Hepatocyte (in vitro differentiated cells): ENCODE measurements around the gene PLRG1. TPM values are rescaled to one million over a fixed set of nuclear protein-coding genes. Genes with fewer than 3 reads are reported as not detected.

ENCODE experiments used
- DNase-seq: peaks from one replicate; pipeline ENCODE4 v3.0.0-alpha.2; 2016; ENCODE audit warnings: low spot score
- H2AFZ ChIP-seq: fragments of 200-600 bp; sonication (generic); 2 replicates; pipeline ENCODE4 v1.6.0; 2016; ENCODE audit warnings: antibody characterized with exemption, mild to moderate bottlenecking
- H3K27ac ChIP-seq: fragments of 200-600 bp; sonication (generic); 2 replicates; pipeline ENCODE4 v1.5.1; 2016; ENCODE audit warnings: mild to moderate bottlenecking
- H3K27me3 ChIP-seq: fragments of 200-600 bp; sonication (generic); 2 replicates; pipeline ENCODE4 v1.6.1; 2016
- H3K36me3 ChIP-seq: fragments of 200-600 bp; sonication (generic); replicated peaks from 2 replicates; pipeline ENCODE4 v1.5.1; 2016; ENCODE audit warnings: low read depth; ENCODE audit not compliant: insufficient read depth
- H3K4me1 ChIP-seq: fragments of 200-600 bp; sonication (generic); 2 replicates; pipeline ENCODE4 v1.5.1; 2016; ENCODE audit warnings: mild to moderate bottlenecking, moderate library complexity; ENCODE audit not compliant: insufficient read depth
- H3K4me2 ChIP-seq: fragments of 200-600 bp; sonication (generic); 2 replicates; pipeline ENCODE4 v1.6.0; 2016
- H3K4me3 ChIP-seq: fragments of 200-600 bp; sonication (generic); 2 replicates; pipeline ENCODE4 v1.5.1; 2016; ENCODE audit warnings: mild to moderate bottlenecking
- H3K79me2 ChIP-seq: fragments of 200-600 bp; sonication (generic); 2 replicates; pipeline ENCODE4 v1.6.0; 2017; ENCODE audit warnings: mild to moderate bottlenecking
- H3K9me2 ChIP-seq: fragments of 200-600 bp; sonication (generic); replicated peaks from 2 replicates; pipeline ENCODE4 v1.6.0; 2017; ENCODE audit warnings: mild to moderate bottlenecking; ENCODE audit not compliant: insufficient read depth
- H3K9me3 ChIP-seq: fragments of 200-600 bp; sonication (generic); 2 replicates; pipeline ENCODE4 v1.5.1; 2016; ENCODE audit warnings: low read depth, mild to moderate bottlenecking
- H4K20me1 ChIP-seq: fragments of 200-600 bp; sonication (generic); 2 replicates; pipeline ENCODE4 v1.6.0; 2016; ENCODE audit warnings: mild to moderate bottlenecking; ENCODE audit not compliant: insufficient read depth, poor library complexity, severe bottlenecking
- CTCF ChIP-seq: fragments of 200-600 bp; sonication (generic); IDR thresholded peaks from 2 replicates; pipeline ENCODE4 v1.5.1; 2016; ENCODE audit warnings: antibody characterized with exemption, mild to moderate bottlenecking; ENCODE audit not compliant: poor library complexity
- EZH2 ChIP-seq: fragments of 200-600 bp; sonication (generic); IDR thresholded peaks from 2 replicates; pipeline ENCODE4 v1.6.1; 2016; ENCODE audit warnings: antibody characterized with exemption, mild to moderate bottlenecking, borderline replicate concordance
- EZH2phosphoT487 ChIP-seq: fragments of 200-600 bp; sonication (generic); IDR thresholded peaks from one replicate; pipeline ENCODE4 v1.6.1; 2018; ENCODE audit warnings: antibody characterized with exemption, mild to moderate bottlenecking, low read depth, moderate library complexity; ENCODE audit not compliant: unreplicated experiment, severe bottlenecking
- WGBS: methylation state at CpG from one replicate; pipeline ENCODE4 v1.1.6; 2016; ENCODE audit warnings: low lambda C conversion rate; ENCODE audit errors: missing lambda C conversion rate; 5-methylcytosine and 5-hydroxymethylcytosine counted together
- polyA plus RNA-seq: library from polyadenylated mRNA; unstranded; fragments of >200 nt; fragmentation: Nextera tagmentation; extraction: Ambion mirVana; gene quantifications from 2 replicates; pipeline ENCODE4 v1.2.1, GENCODE V29; 2016
- total RNA-seq: library from RNA; depleted of rRNA; stranded (reverse); fragments of >200 nt; gene quantifications from 2 replicates; pipeline ENCODE4 v1.2.3, GENCODE V29; 2014

The PLRG1 gene
- total and polyA plus RNA-seq, 2 experiments from 2014 or later, result 54.4 to 63.9 TPM

- Histone ChIP-seq H3K4me1 (no peaks in the 10 kb centered on the region), H4K20me1 (no peaks in the 10 kb centered on the region), H3K4me3 (no peak overlapping the region), H3K9me2 (no peaks in the 10 kb centered on the region), H3K27me3 (peaks cover 16% of the 10 kb centered on the region), H3K36me3 (no peaks in the 10 kb centered on the region), H3K27ac (no peak overlapping the region), H3K79me2 (no peaks in the 10 kb centered on the region), H3K4me2 (no peak overlapping the region), H3K9me3 (no peaks in the 10 kb centered on the region), H2AFZ (no peak overlapping the region)
- no peak for DNase-seq
- TF ChIP-seq EZH2phosphoT487, result no peak
- TF ChIP-seq CTCF, result no peak
- WGBS, result 95% methylated on average over 4 of the region's 4 CpGs
These were observed 20.3 kb downstream of the PLRG1 start for GRCh38 chr4:154529728-154530519.

- no peak for DNase-seq
- Histone ChIP-seq H3K4me3 (no peak overlapping the region), H3K27ac (no peak overlapping the region), H3K4me1 (no peaks in the 10 kb centered on the region), H3K9me3 (no peaks in the 10 kb centered on the region), H3K79me2 (no peaks in the 10 kb centered on the region), H3K4me2 (no peak overlapping the region), H3K36me3 (no peaks in the 10 kb centered on the region), H3K9me2 (no peaks in the 10 kb centered on the region), H4K20me1 (no peaks in the 10 kb centered on the region), H3K27me3 (peaks cover 16% of the 10 kb centered on the region), H2AFZ (no peak overlapping the region)
- no peak for TF ChIP-seq EZH2phosphoT487
- TF ChIP-seq EZH2, result no peak
- no peak for TF ChIP-seq CTCF
- 79% methylated on average over 2 of the region's 2 CpGs for WGBS
These were observed 21.3 kb downstream of the PLRG1 start for GRCh38 chr4:154528869-154529268.

GRCh38 chr4:154527308-154527707, 22.9 kb downstream of the PLRG1 start:
- Histone ChIP-seq H3K4me3 (no peak overlapping the region), H3K4me2 (no peak overlapping the region), H3K9me2 (no peaks in the 10 kb centered on the region), H3K36me3 (no peaks in the 10 kb centered on the region), H3K27me3 (peaks cover 16% of the 10 kb centered on the region), H3K9me3 (no peaks in the 10 kb centered on the region), H3K27ac (no peak overlapping the region), H3K4me1 (no peaks in the 10 kb centered on the region), H3K79me2 (no peaks in the 10 kb centered on the region), H2AFZ (no peak overlapping the region), H4K20me1 (no peaks in the 10 kb centered on the region)
- WGBS, result 81% methylated on average over 4 of the region's 4 CpGs
- TF ChIP-seq CTCF (no peak), EZH2 (no peak), EZH2phosphoT487 (no peak)
- no peak for DNase-seq
